GM18517 (cell line): Measurements from ENCODE around the gene FNDC3B.

Experiments used
- ATAC-seq: cut with Tn5 transposase; IDR thresholded peaks from one replicate; pipeline ENCODE4 v1.9.1; 2021; ENCODE audit warnings: mild to moderate bottlenecking, moderate library complexity; ENCODE audit not compliant: unreplicated experiment

The FNDC3B gene

DNA sequence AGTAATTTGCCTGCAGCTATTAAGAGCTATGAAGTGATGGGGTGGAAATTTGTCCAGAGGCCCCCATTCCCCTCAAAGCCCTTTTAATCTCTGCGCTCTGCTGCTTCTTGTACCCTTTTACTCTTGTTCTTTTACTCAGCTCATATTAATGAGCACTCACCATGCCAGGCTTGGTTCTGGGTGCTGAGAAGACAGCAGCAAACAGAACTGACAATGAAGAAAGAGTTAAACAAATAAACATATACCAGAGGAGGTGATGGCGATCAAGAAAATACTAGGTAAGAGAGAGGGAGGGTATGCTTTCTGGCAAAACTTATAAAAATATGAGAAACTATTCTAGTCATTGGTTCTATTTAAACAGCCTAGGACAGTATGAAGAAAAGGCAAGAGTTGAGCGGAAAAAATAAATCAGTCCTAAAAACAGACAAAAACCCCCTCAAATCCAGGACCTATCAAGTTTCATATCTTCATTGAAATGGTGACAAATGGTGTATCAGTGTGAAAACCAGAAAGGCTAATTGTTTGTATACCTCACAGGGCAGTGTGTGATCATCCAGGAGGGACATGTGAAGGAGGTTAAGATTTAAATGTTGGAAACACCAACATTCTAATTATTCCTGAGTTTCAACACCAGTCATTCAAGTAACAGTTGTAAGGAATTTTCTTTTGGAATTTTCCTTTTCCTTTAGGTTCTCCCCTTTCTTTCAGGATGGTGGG, 144.9 kb downstream of the FNDC3B start:
- ATAC-seq, result no peak

DNA sequence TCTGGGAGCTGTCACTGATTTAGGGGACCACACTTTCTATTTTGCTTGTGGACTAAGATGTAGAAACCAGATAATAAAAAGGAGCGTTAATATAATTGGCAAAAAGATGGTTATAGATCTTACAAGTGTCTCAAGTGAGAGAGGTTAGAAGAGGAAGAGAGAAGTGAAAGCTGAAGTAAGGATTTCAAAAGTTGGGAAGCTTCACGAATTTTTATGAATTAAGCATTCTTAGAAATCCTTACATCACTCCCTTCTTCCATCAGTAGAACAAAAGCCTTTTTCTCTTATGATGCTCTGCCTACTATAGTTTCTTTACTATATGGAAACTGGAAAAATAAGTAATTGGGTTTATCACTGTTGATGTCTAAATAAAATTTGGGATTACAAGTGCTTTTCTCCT, 146.5 kb downstream of the FNDC3B start:
- no peak for ATAC-seq

DNA sequence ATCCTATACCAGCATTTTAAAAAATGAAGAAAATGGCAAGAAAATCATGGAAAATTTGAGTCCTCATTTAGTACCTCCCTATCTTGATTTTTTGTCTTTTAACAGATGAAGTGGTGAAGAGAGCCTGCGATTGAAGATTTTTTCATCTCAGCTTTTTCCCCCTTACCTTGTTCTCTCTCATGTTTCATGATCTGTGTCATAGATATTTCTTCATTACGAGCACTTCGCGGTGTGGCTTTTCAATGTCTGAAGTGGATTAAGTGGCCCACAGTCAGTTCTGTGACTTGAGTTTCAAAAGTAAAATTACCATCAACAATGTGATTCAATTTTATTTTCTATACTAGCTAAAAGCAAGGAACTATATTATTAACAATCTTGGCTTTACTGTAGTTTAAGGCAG, 147.2 kb downstream of the FNDC3B start:
- no peak for ATAC-seq

DNA sequence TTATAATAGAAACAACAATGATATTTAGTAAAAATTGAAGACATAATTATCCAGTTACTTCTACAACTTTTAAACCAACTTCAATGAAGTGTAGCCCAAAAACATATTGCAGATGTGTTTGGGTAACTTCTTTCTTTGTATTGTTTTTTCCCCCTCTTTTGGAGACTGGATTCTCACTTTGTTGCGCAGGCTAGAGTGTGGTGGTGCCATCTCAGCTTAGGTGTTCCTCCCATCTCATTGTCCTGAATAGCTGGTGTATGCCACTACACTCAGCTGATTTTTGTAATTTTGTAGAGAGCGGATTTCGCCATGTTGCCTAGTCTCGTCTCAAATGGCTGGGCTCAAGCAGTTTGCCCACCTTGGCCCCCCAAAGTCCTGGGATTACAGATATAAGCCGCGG, 148.1 kb downstream of the FNDC3B start:
- no peak for ATAC-seq

DNA sequence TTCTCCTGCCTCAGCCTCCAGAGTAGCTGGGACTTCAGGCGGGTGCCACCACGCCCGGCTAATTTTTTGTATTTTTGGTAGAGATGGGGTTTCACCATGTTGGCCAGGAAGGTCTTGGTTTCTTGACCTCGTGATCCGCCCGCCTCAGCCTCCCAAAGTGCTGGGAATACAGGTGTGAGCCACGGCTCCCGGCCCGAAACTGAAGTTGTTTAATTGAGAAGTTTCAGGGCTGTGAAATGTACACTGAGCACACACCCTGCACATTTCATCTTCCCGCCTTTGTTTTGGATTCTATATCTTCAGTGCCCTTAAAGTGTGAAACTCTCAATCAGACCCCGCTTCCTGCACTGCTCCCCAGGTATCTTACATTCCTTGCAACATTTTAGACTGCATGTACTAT, 149.1 kb downstream of the FNDC3B start:
- no peak for ATAC-seq

DNA sequence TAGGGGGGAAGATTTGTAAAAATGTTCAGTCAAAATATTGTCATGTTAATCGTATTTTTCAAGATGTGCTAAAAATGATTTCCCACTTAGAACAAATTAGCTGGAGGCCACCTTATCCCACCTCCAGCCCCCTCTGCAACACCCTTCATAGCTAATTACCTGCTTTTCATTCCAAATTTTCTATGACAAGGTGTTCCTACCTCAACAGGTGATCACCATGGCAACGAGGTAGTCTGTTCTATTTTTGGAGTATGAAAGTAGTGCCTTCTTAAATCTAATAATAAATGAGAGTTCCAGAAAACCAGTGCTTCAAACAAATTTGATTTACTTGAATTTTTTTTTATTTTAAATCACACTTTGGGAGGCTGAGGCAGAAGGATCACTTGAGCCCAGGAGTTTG, 149.8 kb downstream of the FNDC3B start:
- ATAC-seq, result no peak

DNA sequence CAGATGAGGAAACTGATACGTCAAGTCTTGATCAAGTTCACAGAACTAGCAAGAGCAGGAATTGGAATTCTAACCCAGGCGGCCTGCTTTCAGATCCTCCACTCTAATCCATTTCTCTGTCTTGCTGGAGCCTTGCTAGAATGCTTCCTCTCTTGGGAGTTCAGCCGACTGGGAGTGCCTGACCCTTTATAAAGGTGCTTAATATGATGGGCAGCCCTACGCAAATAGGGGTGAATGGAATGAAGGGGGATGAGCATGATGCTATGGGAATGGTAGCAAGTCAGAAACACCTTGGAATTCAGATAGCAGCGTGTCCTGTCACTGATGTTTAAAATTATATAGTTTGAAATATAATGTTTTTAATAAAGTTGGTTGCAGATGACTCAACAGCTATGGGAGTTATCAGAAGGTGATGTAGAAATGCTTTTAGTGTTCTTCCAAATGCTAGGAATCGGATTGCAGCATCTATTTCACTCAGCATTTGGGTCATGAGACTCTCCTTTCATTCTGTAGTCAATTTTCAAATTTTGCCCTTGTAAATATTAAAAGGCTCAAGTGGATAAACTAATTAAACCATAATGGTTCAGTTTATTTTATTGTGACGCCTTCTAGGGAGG, 150.7 kb downstream of the FNDC3B start:
- no peak for ATAC-seq

DNA sequence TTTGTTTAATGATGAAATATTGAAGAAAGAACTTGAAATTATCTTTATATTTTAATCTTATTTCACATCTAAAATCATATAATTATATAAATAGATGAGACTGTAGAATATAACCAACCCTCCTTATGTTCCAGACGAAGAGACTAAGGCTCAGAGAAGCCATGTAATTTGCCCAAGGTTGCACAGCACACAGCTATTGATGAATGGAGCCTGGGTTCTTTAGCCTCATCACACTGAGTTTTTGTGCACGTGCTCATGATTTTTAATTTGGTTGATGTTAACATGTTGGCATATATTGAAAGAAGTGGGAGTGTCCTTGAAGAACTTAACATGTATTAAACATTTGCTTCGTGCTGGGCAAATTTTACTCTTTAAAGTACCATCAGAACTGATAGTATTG, 151.6 kb downstream of the FNDC3B start:
- no peak for ATAC-seq

DNA sequence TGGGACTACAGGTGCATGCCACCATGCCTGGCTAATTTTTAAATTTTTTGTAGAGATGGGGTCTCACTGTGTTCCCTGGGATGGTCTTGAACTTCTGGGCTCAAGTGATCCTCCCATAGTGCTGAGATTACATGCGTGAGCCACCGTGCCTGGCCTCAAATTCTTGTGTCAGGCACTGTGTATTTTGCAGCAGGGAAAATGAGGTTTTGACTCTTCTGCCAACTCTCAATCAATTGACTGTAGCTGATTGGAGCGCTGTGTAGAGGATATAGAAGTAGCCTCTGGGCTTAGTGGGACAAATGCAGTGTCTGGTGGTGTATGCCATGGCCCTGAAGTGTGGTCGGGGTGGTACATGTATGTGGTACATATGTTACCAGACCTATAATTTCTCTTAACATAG, 152.3 kb downstream of the FNDC3B start:
- ATAC-seq, result no peak

DNA sequence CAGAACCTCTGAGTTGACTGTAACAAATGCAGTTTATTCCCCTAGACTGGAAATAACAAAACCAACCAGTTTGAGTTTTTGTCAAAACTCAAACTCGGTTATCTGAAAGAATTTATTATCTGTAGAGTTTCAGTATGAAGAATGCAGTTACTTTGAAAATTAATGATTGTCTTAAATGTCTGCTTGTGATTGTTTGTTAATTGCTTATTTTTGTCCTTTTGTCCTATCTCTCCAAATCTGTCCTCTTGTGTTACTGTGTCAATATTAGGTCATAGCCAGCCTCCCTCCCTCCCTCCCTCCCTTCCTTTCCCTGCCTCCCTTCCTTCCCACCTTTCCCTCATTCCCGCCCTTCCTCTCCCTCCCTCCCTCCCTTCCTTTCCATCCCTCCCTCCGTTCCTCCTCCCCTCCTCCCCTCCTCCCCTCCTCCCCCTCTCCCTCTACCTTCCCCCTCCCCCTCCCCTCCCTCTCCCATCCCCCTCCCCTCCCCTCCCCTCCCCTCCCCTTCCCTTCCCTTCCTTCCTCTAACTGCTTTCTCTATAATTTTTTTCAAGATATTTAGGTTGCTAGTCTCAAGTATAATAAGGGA, 153.5 kb downstream of the FNDC3B start:
- ATAC-seq, result no peak

DNA sequence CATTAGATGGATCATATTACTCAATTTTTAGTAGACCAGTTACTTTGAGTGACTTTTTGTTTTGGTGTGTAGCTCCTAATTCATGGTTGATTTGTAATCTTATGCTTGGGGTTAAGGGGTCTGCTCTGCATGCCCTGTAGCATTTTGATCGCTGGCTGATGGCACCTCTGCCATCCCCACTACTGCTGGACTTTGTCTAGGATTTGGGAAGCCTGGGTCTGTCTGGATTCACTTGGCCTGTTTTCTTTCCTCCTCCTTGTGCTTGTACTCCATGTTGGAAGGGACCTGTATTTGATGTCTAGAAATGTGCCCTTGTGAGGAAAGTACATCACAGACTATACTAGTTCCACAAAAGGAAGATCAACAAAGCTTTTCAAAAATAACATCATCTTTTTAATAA, 154.1 kb downstream of the FNDC3B start:
- ATAC-seq, result no peak

DNA sequence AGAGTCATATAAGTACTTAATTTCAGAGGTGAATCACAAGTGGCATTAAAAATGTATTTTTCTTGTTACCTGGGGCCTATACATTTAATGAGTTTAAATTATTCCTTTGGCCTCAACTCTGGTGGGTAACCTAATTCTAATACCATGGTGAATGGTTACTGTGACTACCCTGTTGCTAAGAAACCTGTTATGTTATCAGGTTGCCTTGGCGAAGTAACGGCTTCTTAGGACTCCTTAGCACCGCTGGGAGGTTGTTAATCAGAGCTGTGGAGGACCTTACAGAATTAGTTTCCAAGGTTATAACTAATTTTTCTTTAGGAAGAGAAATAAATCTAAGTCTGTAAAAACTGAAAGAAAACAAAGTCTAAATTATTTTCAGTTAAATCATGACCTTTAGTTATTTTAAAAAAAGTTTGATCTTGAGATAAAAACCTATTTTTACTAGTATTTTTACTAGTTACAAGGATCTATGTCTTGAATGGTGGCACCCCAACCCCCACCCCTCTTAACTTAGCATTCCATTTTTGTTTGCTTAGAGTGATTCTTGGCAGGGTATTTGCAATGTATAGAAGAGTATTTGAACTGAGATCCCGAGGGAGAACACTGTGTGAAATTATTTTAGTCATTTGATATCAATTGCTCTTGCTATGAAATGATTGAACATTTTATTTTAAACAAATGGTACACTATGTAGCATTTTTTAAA, 155.5 kb downstream of the FNDC3B start:
- no peak for ATAC-seq

DNA sequence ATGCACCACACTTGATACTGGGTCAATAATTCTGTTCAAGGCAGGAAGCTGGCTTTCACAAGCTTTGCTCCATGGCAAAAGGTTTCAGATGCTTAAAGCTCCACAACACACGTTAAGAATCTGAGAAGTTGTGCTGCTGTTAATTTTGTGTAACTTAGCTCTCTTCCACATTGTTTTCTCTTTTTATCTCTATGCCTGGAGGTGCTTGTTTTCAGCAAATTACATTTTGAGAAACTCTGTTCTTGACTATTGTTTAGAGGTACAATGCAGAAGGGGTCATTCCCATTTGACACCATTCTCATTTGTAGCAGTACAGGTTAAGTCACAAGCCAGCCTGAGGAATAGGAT, 156.0 kb downstream of the FNDC3B start:
- ATAC-seq, result no peak

DNA sequence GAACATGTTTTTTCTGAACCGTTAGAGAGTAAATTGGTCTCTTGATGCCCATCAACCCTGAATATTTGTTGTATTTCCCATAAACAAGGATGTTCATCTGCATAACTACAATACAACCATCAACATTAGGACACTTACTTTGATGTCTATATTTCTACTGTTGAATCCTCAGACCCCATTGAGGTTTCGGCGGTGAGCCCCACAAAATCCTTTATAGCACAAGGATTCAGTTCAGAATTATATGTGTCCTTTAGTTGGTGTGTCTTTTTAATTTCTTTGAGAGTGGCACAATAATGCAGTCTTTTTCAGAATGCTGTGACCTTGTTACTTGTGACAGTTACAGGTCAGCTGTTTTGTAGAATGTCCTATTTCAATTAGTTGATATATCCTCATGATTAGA, 158.0 kb downstream of the FNDC3B start:
- ATAC-seq, result no peak

DNA sequence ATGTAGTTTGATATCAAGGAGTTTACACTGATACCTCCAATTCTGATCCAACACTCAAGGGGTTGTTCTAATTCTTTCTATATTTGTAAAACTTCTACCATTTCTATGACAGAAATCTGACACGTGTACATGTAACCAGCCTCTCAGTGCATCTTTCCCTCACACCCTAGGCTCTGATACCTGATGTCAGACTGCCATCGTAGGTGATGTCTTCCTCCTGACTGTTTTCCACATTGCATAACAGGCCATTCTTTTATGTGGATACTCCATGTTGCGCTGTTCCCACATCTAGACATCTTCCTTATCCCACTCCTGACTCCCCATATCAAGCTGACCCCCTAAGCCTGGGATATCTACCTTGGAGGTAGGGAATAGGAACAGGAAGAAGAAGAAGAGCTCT, 159.1 kb downstream of the FNDC3B start:
- ATAC-seq, result no peak

DNA sequence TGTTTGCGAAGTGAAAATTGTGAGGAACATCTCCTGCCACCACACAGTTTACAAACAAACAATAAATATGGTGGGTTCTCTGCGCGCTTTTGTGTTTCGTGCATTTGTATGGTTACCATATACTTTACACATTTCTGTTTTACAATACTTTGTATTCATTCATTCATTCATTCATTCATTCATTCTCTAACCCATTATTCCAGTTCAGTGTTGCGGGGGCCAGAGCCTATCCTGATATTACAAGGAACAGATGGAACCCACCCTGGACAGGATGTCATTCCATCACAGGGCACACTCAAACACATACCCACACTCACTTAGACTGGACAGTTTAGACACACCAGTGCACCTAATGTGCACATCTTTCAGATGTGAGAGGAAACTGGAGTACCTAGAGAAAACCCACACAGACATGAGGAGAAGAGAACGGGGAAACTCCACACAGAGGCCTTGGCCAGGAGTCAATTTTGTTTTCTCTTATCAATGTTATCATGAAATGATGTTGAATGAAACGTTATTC, 160.5 kb downstream of the FNDC3B start:
- no peak for ATAC-seq

DNA sequence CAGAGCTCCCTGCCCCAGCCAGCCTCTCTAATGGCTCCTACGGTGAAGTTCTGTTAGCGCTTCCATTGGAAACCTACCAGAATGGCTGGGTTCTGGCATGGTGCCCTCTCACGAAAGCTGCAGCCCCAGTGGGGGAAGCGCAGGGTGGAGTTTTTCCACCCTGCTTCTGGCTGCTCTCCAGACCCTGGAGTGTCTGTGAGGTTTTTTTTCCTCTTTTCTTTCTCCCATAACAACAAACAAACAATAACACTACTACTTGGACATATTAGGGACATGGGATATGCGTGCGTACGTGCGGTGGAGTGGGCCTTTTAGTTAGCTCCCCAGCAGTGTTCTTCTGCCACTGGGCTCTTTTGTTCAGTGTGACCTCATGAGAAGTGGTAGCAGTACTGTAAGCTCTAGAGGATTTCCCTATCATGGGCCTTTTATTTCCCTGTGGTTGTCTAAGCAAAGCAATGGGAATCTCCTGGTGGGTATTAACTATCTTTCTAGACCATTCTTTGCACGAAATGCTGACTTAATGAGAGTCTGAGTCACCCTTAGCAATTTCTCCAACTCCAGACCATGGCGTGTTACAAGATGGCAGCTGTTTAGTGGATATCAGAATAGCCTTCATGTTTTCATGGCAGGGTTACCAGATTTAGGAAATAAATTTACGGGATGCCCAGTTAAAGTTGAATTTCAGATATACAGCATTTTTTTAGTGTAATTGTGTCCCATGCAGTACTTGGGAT, 161.9 kb downstream of the FNDC3B start:
- ATAC-seq, result no peak

DNA sequence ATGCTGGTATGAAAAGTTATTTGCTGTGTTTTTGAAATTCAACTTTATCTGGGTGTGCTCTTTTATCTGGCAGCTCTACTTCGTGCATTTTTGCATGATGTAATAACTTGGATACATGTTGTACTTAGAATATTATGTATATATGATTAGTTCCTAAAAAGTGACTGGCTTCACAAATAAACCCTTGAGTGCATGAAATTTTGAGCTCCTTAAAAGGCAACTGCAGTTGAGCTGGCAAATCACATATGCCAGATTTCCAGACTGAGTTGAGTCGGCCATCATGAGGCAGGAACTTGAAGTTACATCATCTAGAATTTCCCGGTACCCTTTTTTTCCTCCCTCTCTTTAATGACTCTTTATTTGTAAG, 162.5 kb downstream of the FNDC3B start:
- no peak for ATAC-seq

DNA sequence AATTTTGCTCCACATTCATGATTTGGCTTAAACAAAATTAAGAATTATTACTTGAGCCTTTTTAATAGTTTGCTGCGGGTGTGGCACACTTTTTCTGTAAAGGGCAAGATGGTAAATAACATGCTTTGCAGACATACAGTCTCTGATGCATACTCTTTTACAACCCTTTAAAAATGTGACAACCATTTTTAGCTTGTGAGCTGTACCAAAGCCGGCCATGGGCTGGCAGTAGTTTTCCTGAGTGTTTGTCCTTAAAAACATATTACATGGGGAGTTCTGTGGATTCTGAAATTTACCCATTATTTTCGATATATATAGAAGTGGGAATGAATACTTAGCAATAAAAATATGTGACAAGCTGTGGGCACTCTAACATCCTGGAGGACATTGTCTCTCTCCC, 163.4 kb downstream of the FNDC3B start:
- no peak for ATAC-seq

DNA sequence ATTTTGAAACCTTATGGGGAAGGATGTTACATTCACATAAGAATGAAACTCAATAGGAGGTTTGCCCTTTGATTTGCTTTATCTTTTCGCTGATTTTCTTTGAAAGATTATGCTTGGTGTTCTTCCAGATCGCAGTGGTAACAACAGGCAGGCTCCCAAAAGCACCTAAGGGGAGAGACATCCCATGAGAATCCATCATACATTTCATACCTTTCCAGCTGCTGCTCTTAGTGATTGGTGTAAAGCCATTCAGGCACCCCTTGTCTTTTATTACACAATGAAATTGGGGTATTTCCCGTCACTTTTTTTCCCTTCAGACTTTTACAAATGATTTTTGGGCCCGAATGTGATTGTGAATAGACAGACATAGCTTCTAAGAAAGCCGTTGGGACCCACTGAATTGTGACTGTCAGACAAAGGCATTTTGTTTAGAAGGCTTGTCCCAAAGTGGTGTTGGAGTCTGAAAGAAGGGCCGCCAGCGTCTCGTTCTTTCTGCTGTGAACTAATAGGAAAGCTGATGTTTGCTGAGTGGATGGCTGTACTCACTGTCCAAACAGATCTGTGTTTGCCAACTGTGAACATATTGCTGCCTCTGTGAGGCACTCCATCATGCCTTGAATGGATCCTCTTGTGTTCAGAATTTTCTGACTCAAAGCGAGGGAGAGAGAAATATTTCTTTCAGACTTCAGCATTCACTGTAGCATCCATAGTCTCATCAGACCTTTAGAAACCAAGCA, 164.3 kb downstream of the FNDC3B start:
- ATAC-seq, result no peak

DNA sequence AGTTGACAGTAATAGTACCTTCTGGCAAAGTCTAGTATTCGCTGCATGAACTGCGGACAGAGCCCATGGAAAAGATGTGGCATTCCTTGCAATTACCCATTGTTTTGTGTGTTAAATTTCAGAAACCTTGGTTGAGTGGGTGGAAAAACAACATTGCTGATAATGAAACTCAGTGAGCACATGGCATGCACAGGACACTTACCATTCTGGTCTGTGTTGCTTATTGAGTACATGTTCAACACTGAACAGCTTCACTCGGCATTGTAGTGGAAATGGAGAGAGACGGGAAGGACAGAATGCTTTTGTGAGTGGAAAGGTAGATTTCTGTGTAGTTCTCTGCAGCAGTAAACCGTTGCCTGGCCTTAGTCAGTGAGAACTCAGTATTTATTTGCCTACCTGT, 165.3 kb downstream of the FNDC3B start:
- no peak for ATAC-seq
